ENCODE data around the gene ABCG4.
"Not testable (repeated sequence)": the region's sequence is repeated elsewhere in the genome, so short reads cannot be mapped to it uniquely, and the experiment has no call there.

ABCG4 gene

DNA sequence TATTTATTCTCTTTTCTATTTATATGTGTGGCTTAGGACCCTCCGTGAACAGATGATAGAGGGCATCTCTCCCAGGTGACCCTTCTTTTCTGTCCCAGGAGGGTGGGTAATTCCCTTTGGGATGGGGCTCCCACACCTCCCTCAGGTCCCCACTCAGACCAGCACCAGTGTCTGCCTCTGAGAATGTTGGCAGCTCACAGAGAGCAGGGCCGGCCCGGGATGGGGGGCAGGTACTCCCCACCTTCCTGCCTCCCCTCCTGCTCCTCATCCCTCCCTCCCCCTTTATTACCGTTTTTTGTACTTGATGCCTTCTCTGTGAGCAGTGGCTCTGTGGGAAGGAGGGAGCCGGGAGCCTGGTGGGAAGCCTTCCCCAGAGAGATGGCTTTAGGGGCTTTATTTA lies 32.3 kb upstream of the ABCG4 start:
- DNase-seq = no peak

DNA sequence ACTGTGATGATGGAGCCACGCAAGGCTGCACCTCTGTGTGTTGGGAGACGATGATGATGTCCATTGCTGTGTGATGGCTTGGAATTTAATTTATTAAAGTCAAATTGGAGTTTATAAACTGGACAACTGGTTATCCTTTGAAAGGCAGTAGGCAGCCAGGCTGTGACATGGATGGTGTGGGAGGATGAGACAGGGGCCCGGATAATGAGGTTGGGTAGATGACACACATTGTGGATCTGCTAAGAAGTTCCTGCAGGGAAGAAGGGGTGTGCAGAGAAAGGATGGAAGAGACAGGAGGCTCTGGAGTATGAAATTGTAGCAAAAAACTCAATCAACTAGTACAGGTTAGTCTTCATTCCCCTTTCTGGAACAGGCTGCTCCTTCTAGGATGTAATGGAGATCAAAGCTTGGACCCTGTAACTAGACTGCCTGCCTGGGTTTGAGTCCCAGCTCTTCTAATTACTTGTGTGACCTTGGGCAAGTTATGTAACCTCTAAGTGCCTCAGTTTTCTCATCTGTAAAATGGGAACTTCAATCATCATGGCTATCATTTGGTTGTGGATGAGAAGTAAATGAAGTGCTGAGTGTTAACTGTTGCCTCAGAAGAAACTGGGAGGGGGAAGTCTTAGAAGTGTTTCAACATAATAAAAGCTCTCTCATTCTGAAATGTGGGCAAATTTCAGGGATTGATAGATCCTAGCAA lies 31.7 kb upstream of the ABCG4 start:
- no peak for DNase-seq

DNA sequence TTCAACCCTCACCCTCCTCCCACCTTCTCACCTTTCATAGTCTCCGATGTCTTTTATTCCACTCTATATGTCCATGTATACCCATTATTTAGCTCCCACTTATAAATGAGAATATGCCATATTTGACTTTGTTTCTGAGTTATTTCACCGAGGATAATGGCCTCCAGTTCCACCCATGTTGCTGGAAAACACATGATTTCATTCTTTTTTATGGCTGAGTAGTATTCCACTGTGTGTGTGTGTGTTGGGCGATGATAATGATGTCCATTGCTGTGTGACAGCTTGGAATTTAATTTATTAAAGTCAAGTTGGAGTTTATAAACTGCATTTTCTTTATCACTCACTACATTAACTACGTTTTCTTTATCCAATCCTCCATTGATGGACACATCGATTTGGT lies 30.6 kb upstream of the ABCG4 start:
- DNase-seq = no peak

DNA sequence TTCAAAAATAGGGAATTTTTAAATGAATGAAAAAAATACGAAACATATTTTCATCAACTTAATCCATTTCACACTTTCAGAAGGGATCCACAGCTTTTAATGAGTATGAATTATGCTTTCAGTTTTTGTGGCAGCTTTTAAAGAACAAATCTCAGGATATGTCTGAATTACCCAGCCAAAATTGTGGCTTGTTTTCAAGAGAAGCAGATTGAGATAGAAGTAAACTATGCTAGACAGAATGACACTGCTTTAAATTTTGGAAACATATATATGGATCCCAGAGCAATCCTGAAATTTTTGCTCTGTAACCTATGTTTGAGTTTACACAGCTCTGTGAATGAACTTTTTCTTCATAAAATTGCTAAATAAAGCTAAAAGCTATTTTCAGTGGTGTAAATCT lies 29.9 kb upstream of the ABCG4 start:
- DNase-seq = no peak

DNA sequence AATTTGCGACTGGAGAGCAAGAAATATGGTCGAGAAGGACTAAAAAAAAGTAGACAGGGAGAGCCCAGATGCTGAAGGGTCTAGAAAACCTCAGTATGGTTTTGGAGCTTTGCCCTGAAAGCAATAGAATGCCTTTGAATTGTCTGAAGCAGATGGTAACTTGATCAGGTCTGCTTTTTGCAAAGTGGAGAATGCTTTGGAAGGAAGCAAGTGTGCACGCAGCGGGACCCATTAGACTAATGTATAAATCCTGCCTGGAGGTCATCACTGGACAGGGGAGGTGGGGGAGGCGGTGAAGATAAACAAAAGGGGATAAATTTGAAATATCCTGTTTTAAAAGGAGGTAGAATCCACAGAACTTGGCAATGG lies 28.2 kb upstream of the ABCG4 start:
- DNase-seq = peak; percentile 36

DNA sequence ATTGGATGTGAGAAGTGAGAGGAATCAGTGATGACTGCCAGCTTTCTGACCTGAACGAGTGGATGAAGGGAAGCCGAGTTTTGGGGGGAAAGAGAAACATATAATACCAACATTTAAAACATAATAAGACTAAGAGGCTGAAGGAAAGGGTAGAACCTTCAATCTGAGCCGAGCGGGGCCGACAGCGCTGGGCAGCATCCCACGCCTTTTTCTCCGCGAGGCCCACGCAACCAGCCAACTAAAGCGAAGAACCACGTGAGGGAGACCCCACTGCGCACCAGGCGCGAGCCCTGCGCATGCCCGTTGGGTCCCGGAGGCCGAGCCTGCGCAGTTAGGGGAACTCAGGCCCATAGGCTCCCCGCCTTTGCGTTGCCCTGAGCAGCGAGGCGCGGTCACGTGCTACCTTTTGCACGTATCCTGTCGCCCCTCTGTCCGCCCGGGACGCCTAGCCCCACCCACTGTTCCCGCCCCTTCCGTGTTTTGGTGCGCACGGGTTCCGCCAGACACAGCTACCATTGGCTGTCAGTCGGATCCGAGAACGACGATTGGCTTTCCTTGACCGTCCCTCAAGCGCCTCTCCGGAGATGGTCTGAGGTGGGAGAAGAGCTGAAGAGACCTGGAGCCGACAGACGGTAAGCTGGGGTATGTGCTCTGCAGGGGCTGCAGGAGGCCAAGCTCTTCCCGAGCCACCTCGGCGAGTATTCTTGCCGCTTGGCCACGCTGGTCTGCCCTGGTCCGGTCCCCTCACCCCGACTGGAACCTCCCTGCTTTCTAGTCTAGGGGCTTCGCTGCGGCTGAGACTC lies 27.6 kb upstream of the ABCG4 start, which contains the start of gene HINFP:
TSS of gene HINFP (plus strand) at position 573 of the 803 bp plus-strand sequence. CDS start 5,365 bp downstream, outside the sequence.
- DNase-seq = peak; percentile 99

DNA sequence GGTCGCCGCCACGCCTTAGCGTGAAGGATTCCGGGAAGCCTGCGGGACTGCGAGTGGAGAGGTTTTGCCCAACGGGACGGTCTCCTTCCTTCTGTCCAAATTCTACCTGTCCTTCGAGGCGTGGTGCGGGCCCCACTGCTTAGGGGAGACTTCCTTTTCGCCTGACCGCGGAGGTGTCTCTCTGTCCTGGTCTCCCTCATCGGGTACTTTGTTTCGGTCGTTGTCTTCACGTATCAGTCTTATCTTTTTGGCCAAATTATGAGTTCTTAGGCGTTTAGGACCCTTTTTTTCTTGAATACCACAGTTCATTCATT lies 27.1 kb upstream of the ABCG4 start:
- DNase-seq = no peak

DNA sequence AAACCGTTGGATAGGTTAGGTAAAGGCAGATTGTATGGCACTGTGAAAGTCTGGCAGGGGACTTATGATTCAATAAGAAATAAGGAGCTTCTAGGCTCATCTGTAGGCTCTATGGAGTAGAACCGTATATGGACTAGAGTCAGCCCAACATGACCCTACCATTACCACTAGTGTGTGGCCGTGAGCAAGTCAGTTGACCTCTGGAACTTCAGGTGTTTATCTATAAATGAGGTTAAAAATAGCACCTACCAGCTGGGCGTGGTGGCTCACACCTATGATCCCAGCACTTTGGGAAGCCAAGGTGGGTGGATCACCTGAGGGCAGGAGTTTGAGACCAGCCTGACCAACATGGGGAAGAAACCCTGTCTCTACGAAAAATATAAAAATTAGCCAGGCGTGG lies 23.0 kb upstream of the ABCG4 start:
- DNase-seq = no peak

DNA sequence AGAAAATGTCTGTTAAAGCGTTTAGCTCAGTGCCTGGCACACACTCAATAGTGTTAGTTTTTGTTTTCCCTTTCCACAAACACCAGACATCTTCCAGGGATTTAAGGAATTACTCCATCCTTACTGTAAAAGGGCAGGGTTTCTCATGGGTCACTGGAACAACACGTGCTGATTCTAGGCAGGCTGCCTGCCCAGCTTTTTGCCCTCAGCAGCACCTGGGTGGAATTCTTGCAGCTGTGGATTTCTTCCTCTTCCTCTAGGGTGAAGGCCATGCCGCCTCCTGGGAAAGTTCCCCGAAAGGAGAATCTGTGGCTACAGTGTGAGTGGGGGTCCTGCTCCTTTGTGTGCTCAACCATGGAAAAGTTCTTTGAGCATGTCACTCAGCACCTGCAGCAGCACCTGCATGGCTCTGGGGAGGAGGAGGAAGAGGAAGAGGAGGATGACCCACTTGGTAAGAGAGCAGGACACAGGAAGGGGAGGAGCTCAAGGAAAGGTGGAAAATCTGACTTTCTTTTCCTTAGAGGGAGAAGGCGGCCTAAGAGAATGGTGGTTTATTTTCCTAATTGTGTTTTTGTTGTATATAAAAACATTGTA lies 22.1 kb upstream of the ABCG4 start:
- no peak for DNase-seq

DNA sequence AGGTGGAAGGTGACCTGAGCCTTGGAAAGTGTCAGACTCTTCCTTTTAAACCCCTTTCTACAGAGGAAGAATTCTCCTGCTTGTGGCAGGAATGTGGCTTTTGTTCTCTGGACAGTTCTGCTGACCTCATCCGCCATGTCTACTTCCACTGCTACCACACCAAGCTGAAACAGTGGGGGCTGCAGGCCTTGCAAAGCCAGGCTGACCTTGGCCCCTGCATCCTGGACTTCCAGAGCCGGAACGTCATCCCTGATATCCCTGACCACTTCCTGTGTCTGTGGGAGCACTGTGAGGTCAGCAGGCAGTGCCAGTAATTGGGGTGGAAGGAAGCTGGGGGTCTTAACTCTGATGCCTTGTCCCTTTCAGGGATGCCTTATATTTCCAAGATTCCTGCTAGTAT lies 18.2 kb upstream of the ABCG4 start:
- no peak for DNase-seq

DNA sequence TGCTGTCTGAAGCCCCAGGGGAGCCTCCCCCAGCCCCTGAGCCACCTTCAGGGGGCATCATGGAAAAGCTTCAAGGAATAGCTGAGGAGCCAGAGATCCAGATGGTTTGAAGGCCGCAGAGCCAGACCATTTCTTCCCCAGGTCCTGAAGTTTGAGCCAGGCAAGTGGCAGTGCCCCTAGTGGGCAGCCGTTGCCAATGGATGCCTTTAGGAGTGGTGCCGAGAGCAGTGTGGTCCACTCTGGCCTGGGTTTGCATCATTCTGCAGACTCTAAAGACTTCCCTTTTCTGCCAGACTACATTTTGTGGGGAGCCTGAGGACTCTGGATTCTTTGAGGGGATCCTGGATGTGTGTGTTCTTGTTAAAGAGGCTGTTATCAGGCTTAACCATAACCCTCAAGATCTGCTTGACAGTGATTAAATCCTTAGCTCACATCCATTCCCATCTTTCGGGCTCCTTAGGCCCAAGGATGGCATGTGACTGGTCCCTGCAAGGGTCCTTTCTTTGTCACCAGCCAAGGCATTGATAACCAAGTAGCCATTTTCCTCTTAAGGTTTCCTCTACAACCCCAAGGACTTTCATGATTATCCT lies 14.4 kb upstream of the ABCG4 start:
- no peak for DNase-seq

DNA sequence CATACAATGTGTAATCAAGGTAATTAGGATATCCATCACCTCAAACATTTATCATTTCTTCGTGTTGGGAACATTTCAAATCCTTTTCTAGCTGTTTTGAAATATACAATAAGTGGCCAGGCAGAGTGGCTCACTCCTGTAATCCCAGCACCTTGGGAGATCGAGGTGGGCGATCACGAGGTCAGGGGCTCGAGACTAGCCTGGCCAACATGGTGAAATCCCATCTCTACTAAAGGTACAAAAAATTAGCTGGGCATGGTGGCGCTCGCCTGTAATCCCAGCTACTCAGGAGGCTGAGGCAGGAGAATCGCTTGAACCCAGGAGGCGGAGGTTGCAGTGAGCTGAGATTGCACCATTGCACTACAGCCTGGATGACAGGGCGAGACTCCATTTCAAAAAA lies 9.6 kb upstream of the ABCG4 start:
- not testable (repeated sequence) for DNase-seq

DNA sequence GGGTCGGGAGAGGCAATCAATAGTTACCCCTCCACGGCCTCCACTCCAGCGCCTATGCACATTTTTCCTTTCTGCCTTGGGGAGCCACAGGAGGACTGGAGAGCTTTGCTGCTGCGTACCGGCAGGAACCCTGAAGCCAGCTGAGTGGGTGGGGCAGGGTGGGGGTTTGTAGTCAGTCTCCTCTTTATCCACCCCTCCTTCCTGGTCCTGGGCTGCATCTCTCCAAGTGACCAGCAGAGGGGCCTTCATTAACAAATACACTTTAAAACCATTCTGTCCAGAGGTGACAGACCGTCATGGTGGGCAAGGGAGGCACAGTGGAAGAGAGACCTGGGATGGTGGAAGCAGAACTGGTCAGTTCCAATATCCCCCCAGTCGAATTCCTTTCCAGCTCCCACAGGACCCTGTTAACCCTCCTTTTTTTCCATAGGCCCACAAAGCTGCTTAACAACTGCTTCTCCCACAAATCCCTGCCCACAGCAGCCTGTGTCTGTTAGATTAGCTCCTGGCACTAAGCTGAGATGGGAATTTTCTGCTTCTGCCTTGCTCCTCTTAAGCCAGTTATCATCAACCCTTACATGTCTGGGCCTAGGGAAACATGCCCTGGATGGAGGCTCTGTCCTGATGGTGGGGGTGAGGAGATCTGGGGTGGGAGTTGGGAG lies 3.9 kb upstream of the ABCG4 start:
- DNase-seq = peak; percentile 9

DNA sequence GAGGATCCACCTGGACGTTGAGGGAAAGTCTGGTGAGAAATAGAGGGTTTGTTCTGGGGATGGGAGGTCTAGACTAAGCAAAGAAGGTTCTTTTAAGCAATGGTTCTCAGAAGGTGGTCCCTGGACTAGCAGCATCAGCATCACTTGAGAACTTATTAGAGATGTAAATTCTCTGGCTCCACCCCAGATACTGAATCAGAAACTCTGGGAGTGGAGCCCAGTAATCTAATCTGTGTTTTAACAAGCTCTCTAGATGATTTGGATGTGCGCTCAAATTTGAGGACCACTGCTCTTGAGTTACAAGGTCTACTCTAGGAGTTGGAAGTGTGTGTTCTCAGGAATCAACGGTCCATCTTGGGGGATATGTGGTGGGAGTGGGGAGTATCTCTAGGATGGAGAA lies 3.3 kb upstream of the ABCG4 start:
- no peak for DNase-seq

DNA sequence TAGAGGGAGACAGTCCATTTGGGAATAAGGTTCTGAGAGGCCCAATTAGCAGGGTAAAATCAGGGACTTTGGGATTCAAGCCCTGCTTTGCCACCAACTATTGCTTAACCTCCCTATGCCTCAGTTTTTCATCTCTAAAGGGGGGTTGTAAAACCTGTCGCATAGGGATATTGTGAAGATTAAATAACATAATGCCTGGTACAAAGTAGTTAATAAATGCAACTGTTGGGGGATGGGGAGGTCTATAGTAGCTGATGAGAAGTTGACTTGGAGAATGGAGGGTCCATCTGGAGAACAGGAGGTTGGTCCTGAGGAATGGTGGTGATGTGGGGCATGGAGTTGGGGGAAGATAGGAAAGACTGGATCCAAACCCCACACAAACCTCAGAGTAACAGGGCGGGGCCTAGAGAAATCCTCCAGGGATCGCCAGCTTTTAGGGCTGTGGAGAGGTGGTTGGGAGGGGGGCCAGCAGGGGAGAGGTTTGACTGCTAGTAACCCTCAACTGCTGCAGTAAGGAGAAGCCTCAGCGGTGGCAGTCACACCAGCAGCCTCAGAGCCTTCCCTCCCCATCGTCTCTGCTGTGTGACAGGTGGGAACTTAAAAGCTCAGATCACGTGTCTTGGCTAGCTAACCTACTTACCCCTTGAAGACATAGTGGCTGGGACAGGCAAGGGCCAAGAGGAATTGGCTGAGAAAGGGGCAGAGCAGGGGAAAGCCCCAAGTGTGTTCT lies 1.1 kb upstream of the ABCG4 start:
- no peak for DNase-seq

DNA sequence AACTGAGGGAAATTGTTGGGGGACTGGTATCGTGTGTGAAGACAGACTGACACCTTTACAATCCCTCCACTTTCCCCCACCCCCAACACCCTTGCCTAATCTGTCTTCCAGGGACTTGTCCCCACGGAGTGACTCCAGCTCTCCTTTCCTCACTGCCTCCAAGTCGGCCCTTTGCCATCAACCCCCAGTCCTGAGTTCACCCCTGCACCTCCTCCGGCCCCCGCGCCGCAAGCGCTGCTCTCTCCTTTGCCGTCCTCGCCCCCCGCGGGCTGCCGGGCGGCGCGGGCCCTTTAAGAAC lies 183 bp upstream of the ABCG4 start:
- no peak for DNase-seq

DNA sequence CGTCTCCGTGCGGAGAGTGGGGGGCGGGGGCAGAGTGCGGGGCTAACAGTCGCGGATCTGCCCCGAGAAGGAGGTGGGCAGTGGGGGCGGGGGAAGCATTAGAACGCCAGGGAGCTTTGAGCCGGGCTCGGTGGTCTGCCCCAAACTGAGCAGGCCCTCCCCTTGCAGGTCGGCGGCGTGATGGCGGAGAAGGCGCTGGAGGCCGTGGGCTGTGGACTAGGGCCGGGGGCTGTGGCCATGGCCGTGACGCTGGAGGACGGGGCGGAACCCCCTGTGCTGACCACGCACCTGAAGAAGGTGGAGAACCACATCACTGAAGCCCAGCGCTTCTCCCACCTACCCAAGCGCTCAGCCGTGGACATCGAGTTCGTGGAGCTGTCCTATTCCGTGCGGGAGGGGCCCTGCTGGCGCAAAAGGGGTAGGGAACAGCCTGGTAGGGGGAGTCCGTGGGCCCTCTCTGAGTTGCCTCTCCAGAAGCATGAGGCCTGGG lies 979 bp downstream of the ABCG4 start:
- DNase-seq = no peak

DNA sequence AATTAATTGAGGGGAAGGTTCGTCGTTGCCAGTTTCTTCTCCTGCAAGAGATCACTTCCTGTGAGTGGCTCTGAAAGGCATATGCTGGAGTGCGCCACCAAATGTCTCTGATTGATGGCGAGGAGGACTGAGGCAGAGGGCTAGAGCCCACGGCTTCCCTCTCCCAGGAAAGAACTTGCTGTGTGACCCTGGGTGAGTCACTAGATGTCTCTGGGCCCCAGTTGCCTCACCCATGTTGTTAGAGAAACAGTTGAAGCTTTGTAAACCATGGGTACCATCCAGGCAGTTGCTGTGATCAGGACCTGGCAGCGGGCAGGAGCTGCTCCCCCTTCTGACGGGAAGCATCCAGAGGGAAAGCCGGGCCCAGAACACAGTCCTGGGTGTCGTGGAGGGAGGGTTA lies 3.2 kb downstream of the ABCG4 start:
- no peak for DNase-seq

DNA sequence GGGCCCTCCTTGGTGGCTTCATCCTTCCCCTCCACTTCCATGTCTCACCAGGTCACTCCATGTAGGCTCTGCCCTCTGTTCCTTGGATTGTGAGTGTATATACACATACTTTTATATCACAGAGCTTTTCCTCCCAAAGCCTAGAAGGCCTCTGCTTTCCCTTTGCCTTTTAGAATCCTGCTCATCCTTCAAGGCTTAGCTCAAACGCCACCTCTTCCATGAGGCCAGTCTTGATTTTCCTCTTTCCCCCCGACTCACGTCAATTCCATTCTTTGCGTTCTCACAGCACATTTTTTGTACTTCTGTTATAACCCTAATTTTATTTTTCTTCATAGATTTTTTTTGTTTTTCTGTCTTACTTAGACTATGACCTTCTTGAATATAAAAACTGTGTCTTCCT lies 3.8 kb downstream of the ABCG4 start:
- no peak for DNase-seq

DNA sequence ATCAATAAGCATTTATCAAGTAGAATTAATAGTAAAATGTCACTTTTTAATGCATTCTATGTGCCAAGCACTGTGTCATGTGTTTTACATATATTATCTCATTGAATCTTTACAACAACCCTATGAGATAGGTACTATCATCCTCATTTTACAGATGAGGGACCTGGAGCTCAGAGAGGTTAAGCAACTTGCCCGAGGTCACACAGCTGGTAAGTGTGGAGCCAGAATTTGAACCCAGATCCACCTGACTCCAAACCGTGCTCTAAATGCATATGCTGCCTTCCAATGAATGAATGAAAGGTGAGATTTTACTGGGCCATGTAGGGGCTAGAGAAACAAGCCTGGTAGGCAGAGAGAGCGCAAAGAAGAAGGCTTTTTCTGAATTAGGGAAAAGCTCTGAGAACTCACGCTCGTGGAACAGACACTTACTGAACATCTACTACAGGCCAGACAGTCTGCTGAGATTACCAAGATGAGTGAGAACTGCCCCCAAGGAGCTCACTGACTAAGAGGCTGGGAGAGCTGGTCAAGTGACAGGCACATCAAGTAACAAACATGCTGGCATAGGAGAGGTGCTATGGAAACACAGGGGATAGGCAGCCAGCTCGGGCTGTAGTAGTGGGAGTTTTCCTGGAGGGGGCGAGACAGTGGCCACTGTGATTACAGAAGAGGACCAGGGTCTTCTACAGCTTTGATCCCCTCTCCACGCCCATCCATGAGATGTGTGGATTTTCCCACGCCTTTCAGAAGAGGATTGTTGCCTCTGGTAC lies 4.4 kb downstream of the ABCG4 start:
- DNase-seq = no peak

DNA sequence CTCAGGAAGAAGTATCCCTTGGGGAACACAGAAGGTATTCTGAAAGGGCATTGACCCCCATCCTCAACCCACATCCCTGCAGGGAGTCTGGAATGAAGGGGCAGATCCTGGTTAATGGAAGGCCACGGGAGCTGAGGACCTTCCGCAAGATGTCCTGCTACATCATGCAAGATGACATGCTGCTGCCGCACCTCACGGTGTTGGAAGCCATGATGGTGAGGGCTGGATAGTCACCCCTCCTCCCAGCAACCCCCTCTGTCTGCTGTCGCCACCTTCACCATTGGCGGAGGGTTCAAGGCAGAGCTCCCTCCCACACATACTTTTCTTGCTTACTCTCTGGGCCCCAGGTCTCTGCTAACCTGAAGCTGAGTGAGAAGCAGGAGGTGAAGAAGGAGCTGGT lies 5.3 kb downstream of the ABCG4 start:
- no peak for DNase-seq
